ENCODE results near the gene SLC15A4.

Gene SLC15A4

GRCh38 chr12:128753438-128753837 lies 70.3 kb downstream of the SLC15A4 start:
- Histone ChIP-seq H3K4me1 (ENCODE audit: control insufficient read depth in 1 of 2, insufficient read depth in 1 of 2, low read depth in 1 of 2, low read length in 1 of 2) (no peaks in the 10 kb centered on the region), H3K27me3 (peaks cover 4% of the 10 kb centered on the region), H3K4me3 (ENCODE audit: low read depth in 1 of 2, low read length in 1 of 2) (no peak overlapping the region), H3K36me3 (no peaks in the 10 kb centered on the region), H3K27ac (no peak overlapping the region), H3K9me3 (no peaks in the 10 kb centered on the region)
- TF ChIP-seq CTCF (IDR thresholded peaks at IDR 0.05): no peak

- H3K9me3 ChIP-seq: no peaks in the 10 kb centered on the region
- H3K4me3 ChIP-seq (ENCODE audit: low read depth in 1 of 2, low read length in 1 of 2): no peak overlapping the region
- no peak overlapping the region for H3K27ac ChIP-seq
- peaks cover 9% of the 10 kb centered on the region for H3K27me3 ChIP-seq
- no peaks in the 10 kb centered on the region for H3K4me1 ChIP-seq (ENCODE audit: control insufficient read depth in 1 of 2, insufficient read depth in 1 of 2, low read depth in 1 of 2, low read length in 1 of 2)
- TF ChIP-seq CTCF (IDR thresholded peaks at IDR 0.05): no peak
- no peaks in the 10 kb centered on the region for H3K36me3 ChIP-seq
Observed at GRCh38 chr12:128752386-128752785, 71.4 kb downstream of the SLC15A4 start.

- Histone ChIP-seq H3K36me3 (no peaks in the 10 kb centered on the region), H3K4me1 (ENCODE audit: control insufficient read depth in 1 of 2, insufficient read depth in 1 of 2, low read depth in 1 of 2, low read length in 1 of 2) (no peaks in the 10 kb centered on the region), H3K27me3 (peaks cover 47% of the 10 kb centered on the region), H3K4me3 (ENCODE audit: low read depth in 1 of 2, low read length in 1 of 2) (no peak overlapping the region), H3K27ac (no peak overlapping the region), H3K9me3 (no peaks in the 10 kb centered on the region)
- no peak for TF ChIP-seq CTCF (IDR thresholded peaks at IDR 0.05)
Observed at GRCh38 chr12:128747441-128747840, 76.3 kb downstream of the SLC15A4 start.

- Histone ChIP-seq H3K4me1 (ENCODE audit: control insufficient read depth in 1 of 2, insufficient read depth in 1 of 2, low read depth in 1 of 2, low read length in 1 of 2) (no peaks in the 10 kb centered on the region), H3K4me3 (ENCODE audit: low read depth in 1 of 2, low read length in 1 of 2) (no peak overlapping the region), H3K27ac (no peak overlapping the region), H3K36me3 (no peaks in the 10 kb centered on the region), H3K27me3 (peaks cover 47% of the 10 kb centered on the region), H3K9me3 (no peaks in the 10 kb centered on the region)
- TF ChIP-seq CTCF (IDR thresholded peaks at IDR 0.05): no peak
Observed at GRCh38 chr12:128745772-128746689, 77.7 kb downstream of the SLC15A4 start.

GRCh38 chr12:128743916-128744315 lies 79.8 kb downstream of the SLC15A4 start:
- no peak for TF ChIP-seq CTCF (IDR thresholded peaks at IDR 0.05)
- H3K4me1 ChIP-seq (ENCODE audit: control insufficient read depth in 1 of 2, insufficient read depth in 1 of 2, low read depth in 1 of 2, low read length in 1 of 2): no peaks in the 10 kb centered on the region
- H3K36me3 ChIP-seq: no peaks in the 10 kb centered on the region
- H3K27ac ChIP-seq: no peak overlapping the region
- H3K4me3 ChIP-seq (ENCODE audit: low read depth in 1 of 2, low read length in 1 of 2): no peak overlapping the region
- peaks cover 47% of the 10 kb centered on the region for H3K27me3 ChIP-seq
- no peaks in the 10 kb centered on the region for H3K9me3 ChIP-seq

Measured in neutrophil (primary cell).